Loucy (cell line): ENCODE measurements around the gene VEZF1.

Experiments used
- CTCF ChIP-seq: fragments of 200-600 bp; sonication (generic); conservative IDR thresholded peaks from 2 replicates; pipeline ENCODE4 v1.5.1; 2014; ENCODE audit warnings: mild to moderate bottlenecking, antibody characterized with exemption, low read length
- EZH2phosphoT487 ChIP-seq: fragments of 200-600 bp; IDR thresholded peaks from 2 replicates; pipeline ENCODE4 v1.6.1; 2018; ENCODE audit warnings: antibody characterized with exemption, mild to moderate bottlenecking, moderate library complexity, borderline replicate concordance

GRCh38 chr17:58006560-58006923, 18.5 kb upstream of the VEZF1 start:
- no peak for TF ChIP-seq CTCF
- no peak for TF ChIP-seq EZH2phosphoT487
